ENCODE data around the gene VDR. TPM values are rescaled to one million over a fixed set of nuclear protein-coding genes. Genes with fewer than 3 reads are reported as not detected.
A peak's percentile ranks its signal among the peaks of the same experiment; 100 is the strongest.

The VDR gene
- total and polyA plus RNA-seq, 2 donors (not counting 1 experiment from before 2014, with no cell fraction given): 0.37 to 0.42 TPM

- Mint-ChIP-seq H3K4me1 (peaks cover 93% of the 10 kb centered on the region), H3K9me3 (ENCODE audit: insufficient read depth) (no peaks in the 10 kb centered on the region), H3K4me3 (peak overlapping the region; percentile 85), H3K27ac (peak overlapping the region; percentile 96), H3K27me3 (no peaks in the 10 kb centered on the region)
- Histone ChIP-seq H4K20me1 (ENCODE audit: control insufficient read depth, insufficient read depth, low read length, poor library complexity, severe bottlenecking) (no peaks in the 10 kb centered on the region), H3K36me3 (replicated peaks in 1 of 2; ENCODE audit: control extremely low read depth in 1 of 2, control insufficient read depth in 1 of 2, extremely low read depth in 1 of 2, insufficient read depth in 2 of 2, low read length in 1 of 2) (no peaks in the 10 kb centered on the region), H3K9ac (ENCODE audit: low read length) (peak overlapping the region; percentile 69), H3K4me3 (ENCODE audit: control extremely low read depth in 1 of 5, extremely low read depth in 1 of 5, insufficient read depth in 1 of 5, low read depth in 2 of 5, low read length in 4 of 5) (peak overlapping the region; percentile 53 to 68 (median 61)), H3K9me3 (ENCODE audit: control extremely low read depth in 1 of 3, control insufficient read depth in 2 of 3, insufficient read depth in 1 of 3, low read length in 2 of 3) (no peaks in the 10 kb centered on the region), H2AFZ (ENCODE audit: insufficient read depth, low read depth, low read length, poor library complexity, severe bottlenecking) (no peak overlapping the region), H3K27ac (ENCODE audit: low read length in 2 of 2) (peak overlapping the region; percentile 96 to 98), H3K4me1 (ENCODE audit: control insufficient read depth in 2 of 2, insufficient read depth in 2 of 2, low read length in 2 of 2) (peaks cover 90 to 97% of the 10 kb centered on the region in 2 donors), H3K27me3 (replicated peaks in 1 of 4; ENCODE audit: control extremely low read depth in 1 of 4, control insufficient read depth in 3 of 4, insufficient read depth in 4 of 4, low read length in 3 of 4) (no peaks in the 10 kb centered on the region), H3K79me2 (ENCODE audit: control insufficient read depth, insufficient read depth, low read length) (peaks cover 96% of the 10 kb centered on the region), H3K4me2 (replicated peaks; ENCODE audit: low read depth, low read length, poor library complexity, severe bottlenecking) (peak overlapping the region; percentile 87)
- ATAC-seq (ENCODE audit: low read depth) (peak; percentile 6), DNase-seq (peak; percentile 58)
- POLR2A ChIA-PET: interaction anchor here (0.5 to 17.3 kb wide), 4 partner anchors 8 to 429 kb away, joined by 6 to 264 read pairs (median 12); partner anchors contain the start of gene HDAC7
- intact Hi-C loops (cut with micrococcal nuclease): loop anchor here (2.0 to 5.0 kb wide), 3 partner anchors 455 to 1825 kb away; partner anchors contain the start of gene SLC38A2
- CTCF ChIA-PET: interaction anchor here (1.1 to 38.8 kb wide), 9 partner anchors 10 to 97 kb away, joined by 3 to 1203 read pairs (median 8); no protein-coding TSS in a partner anchor
- 30% methylated on average over 11 of the region's 14 CpGs for WGBS (ENCODE audit: insufficient coverage)
- TF ChIP-seq CTCF (IDR thresholded peaks at IDR 0.05) (no peak), EZH2 (IDR thresholded peaks at IDR 0.05; ENCODE audit: borderline replicate concordance, insufficient read depth, low read depth, low read length, poor library complexity, severe bottlenecking) (no peak)
Observed at GRCh38 chr12:47811581-47812484, 93.0 kb downstream of the VDR start.
